ENCODE results near the gene C1orf198. TPM values are rescaled to one million over a fixed set of nuclear protein-coding genes. Genes with fewer than 3 reads are reported as not detected.
A peak's percentile ranks its signal among the peaks of the same experiment; 100 is the strongest.

C1orf198 gene
- total RNA-seq, 1 donor from 2014 or later = 159 TPM

DNA sequence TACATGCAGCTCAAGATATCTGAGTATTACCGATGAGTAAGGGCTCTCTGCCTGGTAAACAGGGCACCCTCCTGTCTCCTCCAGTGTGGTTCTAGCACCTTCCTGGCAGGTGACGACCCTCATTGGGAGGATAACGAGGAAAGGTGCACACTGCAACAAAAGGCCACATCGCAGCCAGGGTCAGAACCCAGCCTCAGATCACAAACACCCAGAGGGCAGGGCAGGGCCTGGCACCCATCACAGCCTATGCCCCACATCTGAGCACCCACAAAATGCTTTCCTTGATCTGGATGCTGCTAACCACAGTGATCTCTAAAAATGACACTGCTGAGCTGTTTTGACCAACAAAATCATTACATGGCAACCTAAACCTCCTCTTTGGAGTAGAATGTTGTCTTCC lies 23.8 kb downstream of the C1orf198 start:
- ATAC-seq (no peak), DNase-seq (no peak)
- peaks cover 15% of the 10 kb centered on the region for H3K4me1 ChIP-seq
- H3K27me3 ChIP-seq = no peaks in the 10 kb centered on the region
- no peak overlapping the region for H3K4me3 ChIP-seq
- intact Hi-C loops (cut with DNase I) = no loop called here
- peaks cover 42% of the 10 kb centered on the region for H3K36me3 ChIP-seq
- H3K9me3 ChIP-seq = no peaks in the 10 kb centered on the region
- no peak overlapping the region for H3K27ac ChIP-seq
- TF ChIP-seq, protein P1, sequence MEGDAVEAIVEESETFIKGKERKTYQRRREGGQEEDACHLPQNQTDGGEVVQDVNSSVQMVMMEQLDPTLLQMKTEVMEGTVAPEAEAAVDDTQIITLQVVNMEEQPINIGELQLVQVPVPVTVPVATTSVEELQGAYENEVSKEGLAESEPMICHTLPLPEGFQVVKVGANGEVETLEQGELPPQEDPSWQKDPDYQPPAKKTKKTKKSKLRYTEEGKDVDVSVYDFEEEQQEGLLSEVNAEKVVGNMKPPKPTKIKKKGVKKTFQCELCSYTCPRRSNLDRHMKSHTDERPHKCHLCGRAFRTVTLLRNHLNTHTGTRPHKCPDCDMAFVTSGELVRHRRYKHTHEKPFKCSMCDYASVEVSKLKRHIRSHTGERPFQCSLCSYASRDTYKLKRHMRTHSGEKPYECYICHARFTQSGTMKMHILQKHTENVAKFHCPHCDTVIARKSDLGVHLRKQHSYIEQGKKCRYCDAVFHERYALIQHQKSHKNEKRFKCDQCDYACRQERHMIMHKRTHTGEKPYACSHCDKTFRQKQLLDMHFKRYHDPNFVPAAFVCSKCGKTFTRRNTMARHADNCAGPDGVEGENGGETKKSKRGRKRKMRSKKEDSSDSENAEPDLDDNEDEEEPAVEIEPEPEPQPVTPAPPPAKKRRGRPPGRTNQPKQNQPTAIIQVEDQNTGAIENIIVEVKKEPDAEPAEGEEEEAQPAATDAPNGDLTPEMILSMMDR (IDR thresholded peaks at IDR 0.05) = no peak

DNA sequence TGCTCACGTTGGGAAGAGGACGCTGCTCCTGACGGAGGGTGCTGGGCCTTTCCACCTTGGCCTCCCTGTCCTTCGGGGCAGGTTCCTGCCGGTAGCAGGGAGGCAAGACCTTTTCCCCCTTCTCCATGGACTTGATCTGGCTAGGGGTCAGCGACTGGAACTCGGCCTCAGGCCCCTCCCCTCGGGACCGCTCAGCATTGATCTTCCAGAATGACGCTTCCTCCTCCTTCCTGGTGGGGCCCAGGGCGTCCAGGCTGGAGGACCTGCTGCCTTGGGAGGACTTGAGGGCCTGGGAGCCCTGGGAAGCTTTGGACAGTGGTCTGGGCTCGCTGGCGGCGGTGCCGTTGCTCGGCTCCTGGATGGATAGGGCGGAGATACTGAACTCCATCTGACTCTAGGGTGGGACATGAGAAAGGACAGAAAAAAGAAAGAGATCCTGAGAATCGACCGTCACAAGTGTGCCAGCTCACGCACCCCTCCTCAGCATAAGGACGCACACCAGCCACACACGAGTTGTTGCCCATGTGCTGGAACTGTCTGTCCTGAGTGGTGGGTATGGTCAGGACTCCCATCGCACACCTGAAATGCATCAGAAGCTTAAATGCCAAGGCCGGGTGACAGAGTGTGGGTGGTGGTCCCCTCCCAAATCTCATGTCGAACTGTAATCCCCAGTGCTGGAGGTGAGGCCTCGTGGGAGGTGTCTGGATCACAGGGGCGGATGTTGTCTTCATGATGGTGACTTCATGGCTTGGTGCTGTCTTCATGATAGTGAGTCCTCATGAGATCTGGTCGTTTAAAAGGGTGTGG lies 24.6 kb downstream of the C1orf198 start:
- DNase-seq = no peak
- intact Hi-C loops (cut with DNase I) = no loop called here
- Histone ChIP-seq H3K4me3 (no peak overlapping the region), H3K4me1 (peaks cover 6% of the 10 kb centered on the region), H3K9me3 (no peaks in the 10 kb centered on the region), H3K27ac (no peak overlapping the region), H3K27me3 (no peaks in the 10 kb centered on the region), H3K36me3 (peaks cover 51% of the 10 kb centered on the region)
- no peak for ATAC-seq
- TF ChIP-seq, protein P1 (IDR thresholded peaks at IDR 0.05) = no peak

DNA sequence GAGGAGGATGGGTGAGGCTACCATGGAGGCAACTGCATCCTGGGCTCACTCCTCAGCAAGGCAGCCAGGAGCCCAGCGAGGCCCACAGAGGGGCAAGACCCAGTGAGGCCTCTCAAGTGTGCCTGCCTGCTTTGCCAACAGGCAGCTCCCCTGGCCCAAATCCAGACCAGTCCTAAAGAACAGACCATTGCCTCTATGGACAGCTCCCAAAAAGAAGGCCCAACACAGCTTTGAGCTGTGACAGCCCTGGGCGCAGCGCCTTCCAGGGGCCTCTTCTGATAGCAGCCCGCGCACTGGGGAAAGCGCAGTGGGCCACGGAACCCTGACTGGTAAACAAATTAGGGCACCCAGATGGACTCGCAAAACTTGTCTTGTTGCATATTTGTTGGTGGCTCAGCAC lies 25.5 kb downstream of the C1orf198 start:
- no peaks in the 10 kb centered on the region for H3K27me3 ChIP-seq
- peaks cover 60% of the 10 kb centered on the region for H3K36me3 ChIP-seq
- H3K9me3 ChIP-seq = no peaks in the 10 kb centered on the region
- H3K27ac ChIP-seq = no peak overlapping the region
- H3K4me3 ChIP-seq = no peak overlapping the region
- TF ChIP-seq, protein P1 (IDR thresholded peaks at IDR 0.05) = no peak
- H3K4me1 ChIP-seq = peaks cover 6% of the 10 kb centered on the region
- ATAC-seq (peak; percentile 11), DNase-seq (no peak)
- intact Hi-C loops (cut with DNase I) = no loop called here

DNA sequence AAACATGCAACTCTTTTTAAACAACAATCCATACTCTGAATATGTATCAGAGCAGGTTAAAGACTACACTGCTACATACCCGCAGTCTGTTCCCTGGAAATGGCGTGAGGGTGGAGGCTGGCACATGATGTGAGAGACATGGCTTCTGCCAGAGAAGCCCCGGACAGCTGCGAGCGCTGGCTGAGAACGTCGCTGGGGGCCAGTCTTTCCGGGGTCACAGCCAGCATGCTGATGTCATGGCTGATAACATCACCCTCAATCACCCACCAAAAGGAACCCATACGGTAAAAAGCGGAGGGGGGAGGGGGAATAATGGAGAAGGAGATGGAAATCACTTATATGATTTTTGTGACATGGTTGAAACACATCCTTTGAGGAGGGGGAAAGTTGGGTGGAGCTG lies 29.1 kb downstream of the C1orf198 start:
- ATAC-seq (no peak), DNase-seq (no peak)
- TF ChIP-seq, protein P1 (IDR thresholded peaks at IDR 0.05) = no peak
- no peaks in the 10 kb centered on the region for H3K4me1 ChIP-seq
- no peak overlapping the region for H3K27ac ChIP-seq
- no peak overlapping the region for H3K4me3 ChIP-seq
- intact Hi-C loops (cut with DNase I) = no loop called here
- H3K27me3 ChIP-seq = no peaks in the 10 kb centered on the region
- peaks cover 73% of the 10 kb centered on the region for H3K36me3 ChIP-seq
- H3K9me3 ChIP-seq = no peaks in the 10 kb centered on the region

DNA sequence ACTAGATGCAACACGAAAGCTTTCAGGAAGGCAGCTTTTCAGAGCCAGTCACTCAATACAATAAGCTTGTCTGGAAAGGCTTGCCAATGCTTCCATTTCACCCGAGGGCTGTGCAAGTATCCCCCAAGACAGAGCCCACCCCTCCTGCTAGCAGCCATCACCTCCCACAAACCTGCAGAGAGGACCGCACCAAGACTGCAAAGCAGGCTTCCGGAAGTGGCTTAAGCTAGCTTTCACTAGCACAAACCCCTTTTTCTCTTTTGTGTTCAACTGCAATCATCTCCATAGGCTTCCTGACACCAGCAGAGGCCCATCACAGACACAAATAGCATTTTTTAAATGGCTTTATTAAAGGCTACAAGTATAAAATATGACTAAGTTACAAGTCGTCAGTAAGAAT lies 31.5 kb downstream of the C1orf198 start:
- TF ChIP-seq, protein P1 (IDR thresholded peaks at IDR 0.05) = no peak
- DNase-seq = no peak
- no peaks in the 10 kb centered on the region for H3K27me3 ChIP-seq
- H3K9me3 ChIP-seq = no peaks in the 10 kb centered on the region
- intact Hi-C loops (cut with DNase I) = no loop called here
- no peak for ATAC-seq
- H3K4me1 ChIP-seq = peaks cover 5% of the 10 kb centered on the region
- H3K36me3 ChIP-seq = peaks cover 49% of the 10 kb centered on the region
- no peak overlapping the region for H3K27ac ChIP-seq
- H3K4me3 ChIP-seq = no peak overlapping the region
